Stimulated activated naive B cell treated with anti-CD40 and anti-IgM and Interleukin-4, amounts not matched to agents 10 μg/mL and 1 μg/mL and 100 μg/mL, for 72 hours (primary cell): ENCODE measurements around the gene SS18L1.
"Not testable (repeated sequence)": the region's sequence is repeated elsewhere in the genome, so short reads cannot be mapped to it uniquely, and the experiment has no call there.

Experiments
- ATAC-seq, 2 donors: fragments of 150-1000 bp; cut with Tn5 transposase; replicated peaks; 2 replicates each; pipeline ENCODE4 v1.10.0; 2021; ENCODE audit warnings: moderate library complexity in 1 of 2
- DNase-seq: peaks from one replicate; pipeline ENCODE4 v3.0.0; 2021
- H3K27ac Mint-ChIP-seq: one replicate; pipeline ENCODE4 v1.8.0; 2022; ENCODE audit warnings: mild to moderate bottlenecking, mixed read lengths
- H3K27me3 Mint-ChIP-seq, 2 donors: one replicate each; pipeline ENCODE4 v1.8.0; 2022; ENCODE audit warnings: mixed read lengths in 2 of 2
- H3K36me3 Mint-ChIP-seq, 2 donors: one replicate each; pipeline ENCODE4 v1.8.0; 2022; ENCODE audit warnings: mixed read lengths in 2 of 2, mild to moderate bottlenecking in 1 of 2
- H3K4me1 Mint-ChIP-seq, 2 donors: one replicate each; pipeline ENCODE4 v1.8.0; 2022; ENCODE audit warnings: mixed read lengths in 2 of 2, mild to moderate bottlenecking in 1 of 2
- H3K4me3 Mint-ChIP-seq, 2 donors: one replicate each; pipeline ENCODE4 v1.8.0; 2022; ENCODE audit warnings: mild to moderate bottlenecking in 2 of 2, mixed read lengths in 2 of 2, moderate library complexity in 1 of 2
- H3K9me3 Mint-ChIP-seq, 2 donors: one replicate each; pipeline ENCODE4 v1.8.0; 2022; ENCODE audit warnings: mixed read lengths in 2 of 2, mild to moderate bottlenecking in 1 of 2

The SS18L1 gene

DNA sequence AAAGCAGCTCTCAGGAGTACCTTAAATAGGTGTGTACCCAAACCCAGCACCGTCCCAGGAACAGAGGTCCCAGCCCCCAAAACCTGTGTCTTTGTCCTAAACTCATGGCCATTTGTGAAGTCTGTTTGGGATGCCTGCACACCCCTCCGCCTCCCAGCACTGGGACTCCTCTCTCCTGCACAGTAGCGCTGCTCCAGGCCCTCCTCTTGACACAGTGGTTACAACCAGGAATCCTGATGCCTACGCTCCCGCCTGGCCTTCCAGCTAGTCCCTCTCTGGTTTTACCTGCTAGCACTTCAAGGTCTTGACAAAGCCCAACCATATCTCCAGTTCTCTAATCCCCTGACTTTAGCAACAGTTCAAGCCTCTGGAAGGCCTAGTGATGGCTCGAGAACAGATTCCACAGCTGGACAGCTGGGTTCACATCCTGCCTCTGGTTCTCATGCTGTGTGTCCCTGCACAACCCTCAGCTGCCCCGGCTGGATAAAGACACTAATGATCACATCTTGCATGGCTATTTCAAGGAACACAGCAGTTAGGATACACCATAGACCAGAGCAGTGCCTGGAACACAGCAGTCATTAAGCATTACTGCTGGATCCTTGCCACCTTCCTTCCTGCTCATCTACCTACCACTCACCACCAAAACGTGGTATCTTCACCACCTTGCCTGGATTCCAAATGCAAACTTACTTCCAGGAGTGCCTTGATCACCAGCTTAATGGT lies 5.9 kb upstream of the SS18L1 start:
- ATAC-seq (no peak), DNase-seq (no peak)
- Mint-ChIP-seq H3K9me3 (no peaks in the 10 kb centered on the region), H3K4me3 (no peak overlapping the region), H3K4me1 (peaks cover 33 to 55% of the 10 kb centered on the region in 2 donors), H3K36me3 (peaks cover 32 to 72% of the 10 kb centered on the region in 2 donors), H3K27me3 (no peaks in the 10 kb centered on the region), H3K27ac (peak overlapping the region; percentile 81)

DNA sequence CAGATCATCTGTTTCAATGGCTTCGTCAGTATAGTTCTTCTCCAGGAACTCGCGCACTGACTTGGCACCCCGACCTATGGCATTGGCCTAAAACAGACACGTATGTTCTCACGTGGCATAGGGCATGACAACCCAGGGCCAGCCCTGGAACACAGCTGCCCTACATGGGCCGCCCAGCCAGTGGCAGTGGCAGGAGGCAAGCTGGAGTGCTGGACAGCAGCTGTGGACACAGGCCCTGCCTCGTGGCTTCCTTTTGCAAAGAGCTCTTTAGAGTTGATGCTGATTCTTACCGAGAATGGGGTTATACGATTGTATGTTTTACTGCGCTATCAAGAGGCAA lies 5.4 kb upstream of the SS18L1 start:
- H3K4me3 Mint-ChIP-seq = peak overlapping the region in 1 of 2 donors; percentile 32

DNA sequence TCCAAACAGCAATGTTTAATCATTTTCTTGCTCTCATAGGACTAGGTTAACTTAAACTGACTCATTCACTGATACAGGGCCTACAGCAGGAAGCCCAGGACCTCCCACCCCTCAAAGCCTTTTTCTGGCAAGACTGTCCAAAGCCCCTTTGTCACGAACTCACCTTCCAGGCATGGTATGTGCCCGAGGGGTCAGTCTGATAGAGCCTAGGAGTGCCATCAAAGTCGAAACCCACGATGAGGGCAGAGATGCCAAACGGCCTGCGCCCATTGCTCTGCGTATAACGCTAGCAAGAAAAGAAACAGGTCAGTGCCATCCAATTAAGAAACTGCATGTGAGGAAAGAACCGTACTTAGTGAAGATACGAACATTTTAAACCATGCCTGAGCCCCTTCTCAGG lies 4.7 kb upstream of the SS18L1 start:
- DNase-seq (no peak), ATAC-seq (no peak)
- H3K27me3 Mint-ChIP-seq = no peaks in the 10 kb centered on the region
- peaks cover 23 to 60% of the 10 kb centered on the region in 2 donors for H3K36me3 Mint-ChIP-seq
- H3K27ac Mint-ChIP-seq = no peak overlapping the region
- no peaks in the 10 kb centered on the region for H3K9me3 Mint-ChIP-seq
- H3K4me3 Mint-ChIP-seq = no peak overlapping the region
- peaks cover 22 to 42% of the 10 kb centered on the region in 2 donors for H3K4me1 Mint-ChIP-seq

More for the DNA sequence above, 5.4 kb upstream of the SS18L1 start:
- Mint-ChIP-seq H3K36me3 (peaks cover 28 to 68% of the 10 kb centered on the region in 2 donors), H3K4me1 (peaks cover 29 to 49% of the 10 kb centered on the region in 2 donors), H3K9me3 (no peaks in the 10 kb centered on the region), H3K27ac (peak overlapping the region; percentile 76), H3K27me3 (no peaks in the 10 kb centered on the region)
- ATAC-seq (no peak), DNase-seq (no peak)

- Mint-ChIP-seq H3K36me3 (peaks cover 23 to 55% of the 10 kb centered on the region in 2 donors), H3K9me3 (no peaks in the 10 kb centered on the region), H3K4me3 (no peak overlapping the region), H3K27me3 (no peaks in the 10 kb centered on the region), H3K27ac (no peak overlapping the region), H3K4me1 (peaks cover 22 to 41% of the 10 kb centered on the region in 2 donors)
- ATAC-seq (no peak), DNase-seq (no peak)
Measured at GRCh38 chr20:62139636-62140035, 3.9 kb upstream of the SS18L1 start.

GRCh38 chr20:62141043-62141396 lies 2.5 kb upstream of the SS18L1 start:
- peaks cover 30 to 53% of the 10 kb centered on the region in 2 donors for H3K36me3 Mint-ChIP-seq
- no peaks in the 10 kb centered on the region for H3K9me3 Mint-ChIP-seq
- DNase-seq = no peak
- H3K27me3 Mint-ChIP-seq = no peaks in the 10 kb centered on the region
- peak overlapping the region; percentile 39 for H3K27ac Mint-ChIP-seq
- peaks cover 32 to 55% of the 10 kb centered on the region in 2 donors for H3K4me1 Mint-ChIP-seq
- peak overlapping the region; percentile 87 to 90 for H3K4me3 Mint-ChIP-seq
- no peak for ATAC-seq

GRCh38 chr20:62141397-62142251 lies 1.9 kb upstream of the SS18L1 start:
- H3K27me3 Mint-ChIP-seq = no peaks in the 10 kb centered on the region
- H3K4me1 Mint-ChIP-seq = peaks cover 32 to 50% of the 10 kb centered on the region in 2 donors
- DNase-seq (no peak), ATAC-seq (no peak)
- no peaks in the 10 kb centered on the region for H3K9me3 Mint-ChIP-seq
- H3K27ac Mint-ChIP-seq = peak overlapping the region; percentile 95
- H3K36me3 Mint-ChIP-seq = peaks cover 30 to 47% of the 10 kb centered on the region in 2 donors
- H3K4me3 Mint-ChIP-seq = peak overlapping the region; percentile 87 to 90

- ATAC-seq (peak; percentile 31 to 37), DNase-seq (no peak)
- no peaks in the 10 kb centered on the region for H3K27me3 Mint-ChIP-seq
- no peaks in the 10 kb centered on the region for H3K9me3 Mint-ChIP-seq
- H3K4me1 Mint-ChIP-seq = peaks cover 34 to 54% of the 10 kb centered on the region in 2 donors
- H3K4me3 Mint-ChIP-seq = peak overlapping the region; percentile 87 to 90
- H3K36me3 Mint-ChIP-seq = peaks cover 22 to 42% of the 10 kb centered on the region in 2 donors
- peak overlapping the region; percentile 95 for H3K27ac Mint-ChIP-seq
Measured at GRCh38 chr20:62142252-62143080, 1.1 kb upstream of the SS18L1 start.

GRCh38 chr20:62143957-62144825 lies 622 bp downstream of the SS18L1 start:
- peak; percentile 10 to 22 for ATAC-seq
- Mint-ChIP-seq H3K4me1 (peaks cover 32 to 49% of the 10 kb centered on the region in 2 donors), H3K9me3 (no peaks in the 10 kb centered on the region), H3K4me3 (peak overlapping the region; percentile 79 to 88), H3K27me3 (no peaks in the 10 kb centered on the region), H3K36me3 (peaks cover 13 to 31% of the 10 kb centered on the region in 2 donors), H3K27ac (peak overlapping the region; percentile 81)
- peak; percentile 37 for DNase-seq

DNA sequence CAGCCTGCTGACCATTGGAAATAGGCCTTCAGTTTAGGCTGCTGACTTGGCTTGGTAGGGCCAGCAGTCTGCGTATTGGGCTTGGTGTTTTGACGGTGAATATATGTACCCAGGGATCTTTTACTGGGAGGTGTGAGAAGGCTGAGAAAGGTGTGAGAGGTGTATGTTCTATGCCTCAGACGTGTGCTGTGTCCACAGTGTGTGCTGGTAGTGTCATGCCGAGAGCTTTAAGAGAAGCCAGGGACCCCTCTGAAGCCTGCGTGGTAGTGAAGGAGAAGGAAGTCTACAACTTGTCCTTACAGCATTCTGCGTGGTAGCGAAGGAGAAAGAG lies 2.1 kb downstream of the SS18L1 start:
- peak overlapping the region; percentile 3 to 46 for H3K4me3 Mint-ChIP-seq
- ATAC-seq = no peak

DNA sequence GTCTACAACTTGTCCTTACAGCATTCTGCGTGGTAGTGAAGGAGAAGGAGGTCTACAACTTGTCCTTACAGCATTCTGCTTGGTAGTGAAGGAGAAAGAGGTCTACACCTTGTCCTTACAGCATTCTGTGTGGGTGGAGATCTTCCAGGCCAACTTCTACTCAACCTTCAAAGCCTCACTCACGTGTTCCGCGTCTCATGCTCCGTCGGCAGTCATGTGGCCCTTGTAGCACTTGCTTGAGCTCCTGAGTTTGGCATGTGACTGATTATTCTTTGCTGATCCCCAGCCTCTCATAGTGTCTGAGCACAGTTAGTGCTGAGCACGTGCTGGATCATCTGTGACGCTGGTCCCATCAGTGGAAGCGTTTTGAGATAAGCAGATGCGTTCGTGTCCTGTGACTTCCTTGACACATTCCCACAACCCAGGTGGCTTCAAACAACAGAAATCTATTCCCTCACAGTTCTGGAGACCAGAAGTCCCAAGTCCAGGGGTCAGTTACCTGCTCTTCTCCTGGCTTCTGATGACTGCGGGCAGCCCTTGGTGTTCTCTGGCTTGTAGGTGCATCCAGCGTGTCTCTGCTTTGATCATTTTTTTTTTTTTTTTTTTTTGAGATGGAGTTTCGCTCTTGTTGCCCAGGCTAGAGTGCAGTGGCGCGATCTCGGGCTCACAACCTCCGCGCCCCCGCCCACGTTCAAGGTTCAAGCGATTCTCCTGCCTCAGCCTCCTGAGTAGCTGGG lies 2.6 kb downstream of the SS18L1 start:
- Mint-ChIP-seq H3K27ac (no peak overlapping the region), H3K9me3 (no peaks in the 10 kb centered on the region), H3K36me3 (peaks cover 6 to 27% of the 10 kb centered on the region in 2 donors), H3K27me3 (no peaks in the 10 kb centered on the region), H3K4me1 (peaks cover 30 to 45% of the 10 kb centered on the region in 2 donors), H3K4me3 (no peak overlapping the region)
- DNase-seq = no peak
- no peak for ATAC-seq

More for the DNA sequence above, 2.1 kb downstream of the SS18L1 start:
- no peaks in the 10 kb centered on the region for H3K9me3 Mint-ChIP-seq
- H3K27me3 Mint-ChIP-seq = no peaks in the 10 kb centered on the region
- H3K27ac Mint-ChIP-seq = no peak overlapping the region
- DNase-seq = no peak
- H3K4me1 Mint-ChIP-seq = peaks cover 32 to 50% of the 10 kb centered on the region in 2 donors
- peaks cover 9 to 29% of the 10 kb centered on the region in 2 donors for H3K36me3 Mint-ChIP-seq

DNA sequence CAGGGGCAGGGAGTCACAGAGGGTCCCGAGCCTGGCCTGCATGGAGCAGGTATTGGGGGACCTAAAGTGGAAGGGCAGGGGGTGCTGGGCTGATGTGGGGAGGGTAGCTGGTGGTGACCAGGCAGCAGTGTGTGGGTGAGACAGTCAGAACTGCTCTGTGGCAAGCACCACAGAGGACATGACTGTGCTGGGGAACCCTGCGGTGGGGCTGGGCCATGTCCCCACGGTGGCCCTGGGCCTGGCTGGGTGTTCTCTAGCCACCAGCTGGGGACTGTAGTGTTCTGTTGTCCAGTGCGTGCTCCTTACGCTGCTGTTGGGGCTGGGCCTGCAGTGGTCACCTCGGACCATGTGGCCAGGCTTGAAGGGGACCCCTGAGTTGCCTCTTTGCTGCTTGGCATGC lies 3.6 kb downstream of the SS18L1 start:
- Mint-ChIP-seq H3K27ac (no peak overlapping the region), H3K27me3 (no peaks in the 10 kb centered on the region), H3K4me1 (peaks cover 26 to 41% of the 10 kb centered on the region in 2 donors), H3K36me3 (peaks cover 10 to 28% of the 10 kb centered on the region in 2 donors), H3K4me3 (no peak overlapping the region), H3K9me3 (no peaks in the 10 kb centered on the region)
- DNase-seq (no peak), ATAC-seq (no peak)

- Mint-ChIP-seq H3K36me3 (peaks cover 14 to 32% of the 10 kb centered on the region in 2 donors), H3K9me3 (peaks cover 2 to 3% of the 10 kb centered on the region in 2 donors), H3K4me1 (peaks cover 25 to 44% of the 10 kb centered on the region in 2 donors), H3K4me3 (no peak overlapping the region), H3K27me3 (no peaks in the 10 kb centered on the region), H3K27ac (no peak overlapping the region)
- DNase-seq = no peak
- no peak for ATAC-seq
Measured at GRCh38 chr20:62147528-62147927, 4.0 kb downstream of the SS18L1 start.

DNA sequence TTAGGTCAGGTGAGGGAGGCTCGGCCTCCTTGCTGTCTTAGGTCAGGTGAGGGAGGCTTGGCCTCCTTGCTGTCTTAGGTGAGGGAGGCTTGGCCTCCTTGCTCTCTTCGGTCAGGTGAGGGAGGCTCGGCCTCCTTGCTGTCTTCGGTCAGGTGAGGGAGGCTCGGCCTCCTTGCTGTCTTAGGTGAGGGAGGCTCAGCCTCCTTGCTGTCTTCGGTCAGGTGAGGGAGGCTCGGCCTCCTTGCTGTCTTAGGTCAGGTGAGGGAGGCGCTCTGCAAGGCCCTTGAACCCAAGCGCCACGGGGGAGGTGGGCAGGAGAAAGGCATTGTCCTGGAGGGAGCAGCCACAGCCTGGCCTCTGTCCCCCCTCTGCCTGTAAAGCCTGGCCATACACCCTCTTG lies 4.8 kb downstream of the SS18L1 start:
- H3K9me3 Mint-ChIP-seq, H3K27me3 Mint-ChIP-seq, DNase-seq, H3K4me3 Mint-ChIP-seq, H3K27ac Mint-ChIP-seq, ATAC-seq: not testable (repeated sequence)
- Mint-ChIP-seq H3K4me1 (peaks cover 25 to 47% of the 10 kb centered on the region in 2 donors), H3K36me3 (peaks cover 22 to 41% of the 10 kb centered on the region in 2 donors)
